GM12872 (cell line): Measurements from ENCODE around the gene RPTOR.

Source experiments
- TF ChIP-seq, protein P1 (sequence below): IDR thresholded peaks from 3 replicates; pipeline ENCODE4 v1.5.1; 2011; ENCODE audit warnings: low read depth, mild to moderate bottlenecking, low read length, moderate library complexity; ENCODE audit not compliant: insufficient read depth

The RPTOR gene

DNA sequence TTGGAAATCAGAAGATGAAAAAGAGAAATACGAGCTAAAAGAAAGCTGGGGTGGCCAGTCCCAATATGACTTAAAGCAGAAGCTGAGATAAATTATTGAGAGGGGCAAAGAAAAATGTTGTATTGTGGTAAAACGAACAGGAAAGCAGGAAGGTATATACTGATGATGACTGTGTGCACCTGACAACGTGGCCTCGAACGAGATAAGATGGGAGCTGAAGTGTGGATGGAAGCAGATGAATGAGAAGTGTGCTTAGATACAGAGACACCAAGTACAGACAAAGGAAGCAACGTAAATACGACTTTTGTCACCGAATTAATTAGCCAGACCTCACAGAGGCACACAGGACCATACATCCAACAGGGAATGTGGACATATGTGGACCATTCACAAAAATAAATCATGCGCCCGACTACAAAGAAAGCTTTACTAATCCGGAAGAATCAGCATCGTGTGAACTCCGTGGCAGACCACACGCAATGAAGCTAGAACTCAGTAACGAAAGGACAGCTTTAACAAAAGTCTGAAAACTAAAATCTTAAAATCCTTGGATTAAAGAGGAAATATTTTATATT, 218.7 kb downstream of the RPTOR start:
- TF ChIP-seq, protein P1, sequence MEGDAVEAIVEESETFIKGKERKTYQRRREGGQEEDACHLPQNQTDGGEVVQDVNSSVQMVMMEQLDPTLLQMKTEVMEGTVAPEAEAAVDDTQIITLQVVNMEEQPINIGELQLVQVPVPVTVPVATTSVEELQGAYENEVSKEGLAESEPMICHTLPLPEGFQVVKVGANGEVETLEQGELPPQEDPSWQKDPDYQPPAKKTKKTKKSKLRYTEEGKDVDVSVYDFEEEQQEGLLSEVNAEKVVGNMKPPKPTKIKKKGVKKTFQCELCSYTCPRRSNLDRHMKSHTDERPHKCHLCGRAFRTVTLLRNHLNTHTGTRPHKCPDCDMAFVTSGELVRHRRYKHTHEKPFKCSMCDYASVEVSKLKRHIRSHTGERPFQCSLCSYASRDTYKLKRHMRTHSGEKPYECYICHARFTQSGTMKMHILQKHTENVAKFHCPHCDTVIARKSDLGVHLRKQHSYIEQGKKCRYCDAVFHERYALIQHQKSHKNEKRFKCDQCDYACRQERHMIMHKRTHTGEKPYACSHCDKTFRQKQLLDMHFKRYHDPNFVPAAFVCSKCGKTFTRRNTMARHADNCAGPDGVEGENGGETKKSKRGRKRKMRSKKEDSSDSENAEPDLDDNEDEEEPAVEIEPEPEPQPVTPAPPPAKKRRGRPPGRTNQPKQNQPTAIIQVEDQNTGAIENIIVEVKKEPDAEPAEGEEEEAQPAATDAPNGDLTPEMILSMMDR = no peak

DNA sequence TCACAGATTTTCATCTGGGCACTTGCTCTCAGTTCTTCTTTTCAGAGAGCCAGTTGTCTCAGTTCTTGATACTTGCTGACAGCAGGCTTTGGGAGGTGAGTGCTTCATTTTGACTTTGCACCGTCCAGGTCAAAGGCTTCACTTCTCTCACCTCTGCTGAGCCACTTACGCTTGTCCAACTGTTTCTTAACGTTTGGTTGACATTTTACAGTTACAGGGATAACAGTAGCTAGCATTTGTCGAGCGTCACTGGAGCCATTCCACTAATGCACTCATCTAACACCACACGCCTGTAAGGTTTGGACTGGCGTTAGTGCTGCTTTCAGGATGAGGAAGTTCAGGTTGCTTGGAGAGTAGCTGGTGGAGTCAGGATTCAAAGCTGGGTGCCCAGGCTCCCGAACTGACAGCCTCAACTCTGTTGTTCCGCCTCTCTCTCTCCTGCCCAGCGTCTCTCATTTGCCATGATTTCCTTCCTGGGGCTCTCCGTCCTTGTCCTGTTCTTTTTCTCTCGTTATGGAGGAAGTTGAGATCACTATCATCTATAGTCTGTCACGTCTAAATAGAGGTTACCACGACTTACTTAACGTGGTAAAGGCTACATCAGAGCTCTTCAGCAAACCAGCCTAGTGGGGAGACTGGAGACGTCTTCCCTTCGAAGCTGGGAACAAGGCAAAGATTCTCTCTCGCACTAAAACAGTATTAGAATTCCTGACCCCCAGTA, 220.8 kb downstream of the RPTOR start:
- TF ChIP-seq, protein P1 = no peak

DNA sequence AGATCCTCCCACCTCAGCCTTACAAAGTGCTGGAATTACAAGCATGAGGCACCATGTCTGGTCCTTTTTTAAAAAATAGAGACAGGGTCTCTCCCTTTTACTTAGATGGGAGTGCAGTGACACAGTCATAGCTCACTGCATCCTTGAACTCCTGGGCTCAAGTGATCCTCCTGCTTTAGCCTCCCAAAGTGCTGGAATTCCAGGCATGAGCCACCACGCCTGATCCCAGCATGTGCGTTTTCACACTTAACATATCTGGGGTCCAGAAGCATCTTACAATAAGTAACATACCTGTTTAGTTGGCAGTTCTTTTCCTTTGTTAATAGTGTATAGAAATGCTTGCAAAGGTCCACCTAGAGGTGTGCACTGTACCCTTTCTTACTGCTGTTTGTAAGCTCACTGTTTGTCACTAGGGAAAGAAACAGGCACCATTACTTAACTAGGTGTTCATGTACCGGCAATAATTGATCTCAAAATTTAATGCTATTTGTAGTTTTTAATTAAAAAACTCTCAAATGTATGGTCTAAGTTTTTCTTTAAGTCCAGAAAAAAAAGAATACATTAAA, 221.7 kb downstream of the RPTOR start:
- TF ChIP-seq, protein P1 = no peak

DNA sequence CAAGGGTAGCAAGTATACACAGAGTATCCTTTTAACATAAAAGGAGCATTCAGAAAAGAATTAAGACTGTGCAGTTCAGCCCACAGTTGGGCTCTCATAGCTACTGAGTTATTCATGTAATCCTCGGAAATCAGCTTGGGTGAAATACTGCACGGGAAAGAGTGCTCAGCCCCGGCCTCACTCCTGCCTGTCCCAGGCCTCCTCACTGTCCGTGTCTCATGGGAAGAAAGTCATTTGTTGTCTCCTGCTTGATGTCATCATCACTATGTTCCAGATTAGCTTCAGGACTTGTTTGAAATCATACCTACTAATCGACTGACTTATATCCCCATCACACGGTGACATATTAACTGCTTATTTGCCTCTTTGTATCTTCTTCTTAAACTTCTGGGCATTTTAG, 223.8 kb downstream of the RPTOR start:
- TF ChIP-seq, protein P1 = no peak

DNA sequence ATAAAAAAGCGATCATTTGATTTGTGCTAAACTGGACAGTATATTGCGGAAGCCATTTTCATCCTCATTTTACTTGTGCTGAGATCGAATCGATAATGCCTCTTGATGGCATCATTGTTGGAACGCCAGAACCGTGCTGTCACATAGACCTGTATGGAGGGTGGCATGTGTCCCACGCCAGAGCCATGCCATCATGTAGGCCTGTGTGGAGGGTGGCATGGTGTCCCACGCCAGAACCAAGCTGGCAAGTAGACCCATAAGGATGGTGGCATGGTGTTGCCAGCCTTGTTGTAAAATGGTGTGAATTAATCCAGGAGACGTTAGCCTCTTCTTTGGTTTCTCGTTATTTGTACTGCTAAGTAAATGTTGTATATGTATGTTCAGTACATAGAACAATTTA, 224.3 kb downstream of the RPTOR start:
- TF ChIP-seq, protein P1 = no peak

DNA sequence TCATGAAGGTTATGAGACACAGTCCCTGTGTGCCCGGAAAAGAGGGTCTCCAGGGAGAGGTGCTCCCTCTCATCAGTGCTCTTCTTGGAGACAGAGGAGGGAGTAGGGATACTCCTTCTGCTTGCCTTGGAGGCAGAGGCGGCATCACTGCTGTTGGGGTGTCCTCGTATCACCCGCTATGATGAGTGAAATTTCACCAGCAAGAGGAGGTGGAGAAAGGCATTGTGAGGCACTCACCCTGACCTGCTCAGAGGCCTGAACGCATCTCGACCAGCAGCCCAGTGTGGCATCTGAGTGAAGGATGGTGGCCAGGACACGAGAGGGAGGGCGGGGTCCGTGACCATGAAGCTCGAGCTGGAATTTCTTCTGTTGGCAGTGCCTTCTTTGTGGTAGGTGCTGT, 224.9 kb downstream of the RPTOR start:
- TF ChIP-seq, protein P1 = no peak

DNA sequence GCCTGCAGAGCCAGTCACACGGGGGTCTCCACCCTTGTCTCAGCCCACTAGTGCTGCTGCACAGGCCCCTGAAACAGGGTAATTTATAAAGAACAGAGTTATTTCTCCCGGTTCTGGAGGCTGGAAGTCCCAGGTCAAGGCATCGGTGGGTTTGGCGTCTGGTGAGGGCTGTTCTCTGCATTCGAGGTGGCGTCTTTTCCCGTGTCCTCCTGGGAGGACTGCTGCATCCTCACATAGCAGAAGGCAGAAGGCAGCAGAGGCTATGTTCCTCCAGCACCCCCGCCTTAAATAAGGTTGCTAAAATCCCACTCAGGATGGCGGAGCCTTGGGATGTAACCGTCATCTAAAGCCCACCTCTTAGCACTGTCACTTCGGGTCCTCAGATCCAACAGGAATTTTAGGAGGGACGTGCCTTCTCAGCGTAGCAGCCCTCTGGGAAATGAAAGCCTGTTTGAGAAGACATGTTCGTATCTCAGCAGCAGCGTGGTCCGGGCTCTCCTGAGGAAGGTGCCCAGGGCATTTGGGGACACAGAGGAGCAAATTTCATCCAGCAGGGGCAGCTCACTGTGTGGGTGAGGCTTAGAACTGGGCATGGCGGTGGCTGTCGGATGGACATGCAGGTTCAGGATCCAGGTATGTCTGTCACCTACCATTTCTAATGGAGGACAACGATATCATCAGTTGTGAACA, 225.4 kb downstream of the RPTOR start:
- TF ChIP-seq, protein P1 = no peak
